CD14-positive monocyte (primary cell): Measurements from ENCODE around the gene SPG7. TPM values are rescaled to one million over a fixed set of nuclear protein-coding genes. Genes with fewer than 3 reads are reported as not detected.
A peak's percentile ranks its signal among the peaks of the same experiment; 100 is the strongest.

ENCODE experiments used
- DNase-seq, 3 donors: peaks; one replicate each; pipeline ENCODE4 v3.0.0-alpha.2; 2011 to 2022
- H2AFZ ChIP-seq: 2 replicates; pipeline ENCODE4 v1.6.0; 2012; ENCODE audit warnings: mild to moderate bottlenecking, low read depth, low read length, inconsistent platforms; ENCODE audit not compliant: insufficient read depth, poor library complexity, severe bottlenecking
- H3K27ac ChIP-seq, 2 donors: 1 replicate in 1 of 2; 2 replicates in 1 of 2; pipeline ENCODE4 v1.5.1; 2012 to 2013; ENCODE audit warnings: low read length in 2 of 2, control low read depth in 1 of 2, inconsistent platforms in 1 of 2, low read depth in 1 of 2, mild to moderate bottlenecking in 1 of 2
- H3K27me3 ChIP-seq, 2 donors: one replicate each; pipeline versions ENCODE4 v1.6.0 to v1.6.1; 2011 to 2013; ENCODE audit warnings: low read length in 2 of 2; ENCODE audit not compliant: control insufficient read depth in 2 of 2, insufficient read depth in 2 of 2
- H3K36me3 ChIP-seq, 2 donors: replicated peaks in 1 of 2; 1 replicate in 1 of 2; 2 replicates in 1 of 2; pipeline versions ENCODE4 v1.5.1 to v1.6.1; 2012 to 2013; ENCODE audit warnings: low read length in 2 of 2, control low read depth in 1 of 2, inconsistent platforms in 1 of 2, mild to moderate bottlenecking in 1 of 2; ENCODE audit not compliant: insufficient read depth in 2 of 2, control insufficient read depth in 1 of 2
- H3K4me1 ChIP-seq, 2 donors: 1 replicate in 1 of 2; 2 replicates in 1 of 2; pipeline versions ENCODE4 v1.5.1 to v1.6.1; 2012 to 2013; ENCODE audit warnings: low read length in 2 of 2, control low read depth in 1 of 2, inconsistent platforms in 1 of 2, mild to moderate bottlenecking in 1 of 2, moderate library complexity in 1 of 2; ENCODE audit not compliant: insufficient read depth in 2 of 2, control insufficient read depth in 1 of 2
- H3K4me2 ChIP-seq: replicated peaks from 2 replicates; pipeline ENCODE3; 2012; ENCODE audit warnings: low read length, moderate library complexity, mild to moderate bottlenecking; ENCODE audit not compliant: poor library complexity, severe bottlenecking; ENCODE audit errors: extremely low read depth
- H3K4me3 ChIP-seq, 3 experiments: fragments of 200-600 bp in 1 of 3; sonication (generic) in 1 of 3; replicated peaks in 1 of 3; 1 replicate in 2 of 3; 2 replicates in 1 of 3; pipeline ENCODE4 v1.5.1; 2011 to 2013; ENCODE audit warnings: low read length in 3 of 3, mild to moderate bottlenecking in 3 of 3, control low read depth in 2 of 3, low read depth in 2 of 3, inconsistent platforms in 1 of 3, moderate library complexity in 1 of 3
- H3K79me2 ChIP-seq: 2 replicates; pipeline ENCODE4 v1.6.0; 2012; ENCODE audit warnings: mild to moderate bottlenecking, control low read depth, inconsistent platforms, low read length, moderate library complexity; ENCODE audit not compliant: insufficient read depth
- H3K9ac ChIP-seq: 2 replicates; pipeline ENCODE4 v1.6.0; 2017; ENCODE audit warnings: low read length, mild to moderate bottlenecking; ENCODE audit not compliant: insufficient read depth, poor library complexity, severe bottlenecking
- H3K9me3 ChIP-seq, 2 donors: replicated peaks in 1 of 2; 1 replicate in 1 of 2; 2 replicates in 1 of 2; pipeline versions ENCODE4 v1.5.1 to v1.6.1; 2012 to 2013; ENCODE audit warnings: low read length in 2 of 2, control low read depth in 1 of 2; ENCODE audit not compliant: control insufficient read depth in 1 of 2, insufficient read depth in 1 of 2
- H4K20me1 ChIP-seq: 2 replicates; pipeline ENCODE4 v1.6.0; 2012; ENCODE audit warnings: mild to moderate bottlenecking, low read length, control low read depth, moderate library complexity; ENCODE audit not compliant: insufficient read depth
- H3K27ac Mint-ChIP-seq, 7 donors: one replicate each; pipeline ENCODE4 v1.8.0; 2020; ENCODE audit warnings: mild to moderate bottlenecking in 7 of 7, mixed read lengths in 7 of 7, moderate library complexity in 6 of 7, inconsistent platforms in 2 of 7
- H3K27me3 Mint-ChIP-seq, 3 donors: one replicate each; pipeline ENCODE4 v1.8.0; 2021 to 2022; ENCODE audit warnings: low read depth in 3 of 3, mild to moderate bottlenecking in 3 of 3, mixed read lengths in 3 of 3, moderate library complexity in 3 of 3, inconsistent platforms in 1 of 3
- H3K36me3 Mint-ChIP-seq, 2 donors: one replicate each; pipeline ENCODE4 v1.8.0; 2020; ENCODE audit warnings: mixed read lengths in 2 of 2, inconsistent platforms in 1 of 2, mild to moderate bottlenecking in 1 of 2
- H3K4me1 Mint-ChIP-seq: one replicate; pipeline ENCODE4 v1.8.0; 2020; ENCODE audit warnings: mild to moderate bottlenecking, mixed read lengths
- H3K4me3 Mint-ChIP-seq, 2 donors: one replicate each; pipeline ENCODE4 v1.8.0; 2020; ENCODE audit warnings: mild to moderate bottlenecking in 2 of 2, mixed read lengths in 2 of 2, moderate library complexity in 1 of 2
- H3K9me3 Mint-ChIP-seq, 7 donors: one replicate each; pipeline ENCODE4 v1.8.0; 2020 to 2022; ENCODE audit warnings: mixed read lengths in 7 of 7, mild to moderate bottlenecking in 6 of 7, moderate library complexity in 6 of 7, inconsistent platforms in 2 of 7
- WGBS: methylation state at CpG from one replicate; pipeline ENCODE4 v1.1.5; 2013; ENCODE audit warnings: missing lambda C conversion rate; ENCODE audit not compliant: insufficient coverage; 5-methylcytosine and 5-hydroxymethylcytosine counted together
- intact Hi-C, 2 donors: fragments of 100-400 bp; cut with micrococcal nuclease; formaldehyde crosslinking; loops; one replicate each; pipeline versions ENCODE4 v1.15.0 to v1.15.1; 2023
- polyA plus RNA-seq, 3 donors: library from polyadenylated mRNA; depleted of rRNA in 1 of 3; unstranded in 2 of 3; stranded (reverse) in 1 of 3; fragments of 300-500 nt in 2 of 3; fragments of >200 nt in 1 of 3; fragmentation: Illumina TruSeq in 2 of 3; gene quantifications; 1 replicate in 2 of 3; 2 replicates in 1 of 3; pipeline ENCODE4 v1.2.3, GENCODE V29; 2012 to 2021
- TF ChIP-seq, protein P1 (sequence below): fragments of 200-600 bp; IDR thresholded peaks from one replicate; pipeline ENCODE4 v1.8.0; 2022; ENCODE audit warnings: antibody characterized with exemption, mild to moderate bottlenecking

Gene SPG7
- polyA plus RNA-seq, 3 donors: 30.3 to 120 (median 34.4) TPM

DNA sequence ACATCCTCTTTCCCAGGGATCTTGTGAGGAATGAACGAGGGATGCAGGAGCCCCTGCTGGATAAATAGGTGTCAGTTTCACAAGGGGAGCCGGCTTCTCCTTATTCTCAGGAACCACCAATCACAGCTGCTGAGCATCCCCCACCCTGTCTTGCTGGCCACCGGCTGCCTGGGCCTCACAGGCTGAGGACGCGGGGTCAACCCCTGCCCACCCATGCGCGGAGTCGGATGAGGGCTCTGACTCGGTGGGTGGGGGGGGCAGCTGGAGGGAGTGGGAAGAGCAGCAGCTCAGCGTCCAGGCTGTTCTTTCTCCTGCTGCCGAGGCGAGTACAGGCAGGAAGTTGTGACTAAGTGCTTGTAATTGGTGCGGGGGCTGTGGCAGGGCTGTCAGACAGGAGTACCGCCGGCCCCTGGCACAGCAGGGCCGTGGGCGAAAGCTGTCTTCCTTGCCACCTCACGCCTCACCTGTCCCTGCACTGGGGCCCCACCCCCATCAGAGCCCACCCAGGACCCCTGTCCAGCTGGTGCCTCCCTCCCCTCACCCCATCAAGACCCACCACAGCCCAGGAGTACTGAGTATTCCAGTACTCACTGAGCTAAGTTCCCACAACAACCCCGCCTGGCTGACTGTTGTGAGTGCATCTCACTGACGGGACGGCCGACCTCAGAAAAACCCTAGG lies 94.2 kb downstream of the SPG7 start:
- H3K79me2 ChIP-seq: no peaks in the 10 kb centered on the region
- no peak overlapping the region for H3K4me2 ChIP-seq
- Mint-ChIP-seq H3K27ac (no peak overlapping the region), H3K9me3 (peaks cover 0 to 5% (median 0%) of the 10 kb centered on the region in 7 donors), H3K4me1 (peaks cover 7% of the 10 kb centered on the region), H3K4me3 (no peak overlapping the region), H3K27me3 (peaks cover 2 to 23% (median 4%) of the 10 kb centered on the region in 3 donors), H3K36me3 (no peaks in the 10 kb centered on the region)
- no peak overlapping the region for H3K27ac ChIP-seq
- no peaks in the 10 kb centered on the region for H4K20me1 ChIP-seq
- TF ChIP-seq, protein P1, sequence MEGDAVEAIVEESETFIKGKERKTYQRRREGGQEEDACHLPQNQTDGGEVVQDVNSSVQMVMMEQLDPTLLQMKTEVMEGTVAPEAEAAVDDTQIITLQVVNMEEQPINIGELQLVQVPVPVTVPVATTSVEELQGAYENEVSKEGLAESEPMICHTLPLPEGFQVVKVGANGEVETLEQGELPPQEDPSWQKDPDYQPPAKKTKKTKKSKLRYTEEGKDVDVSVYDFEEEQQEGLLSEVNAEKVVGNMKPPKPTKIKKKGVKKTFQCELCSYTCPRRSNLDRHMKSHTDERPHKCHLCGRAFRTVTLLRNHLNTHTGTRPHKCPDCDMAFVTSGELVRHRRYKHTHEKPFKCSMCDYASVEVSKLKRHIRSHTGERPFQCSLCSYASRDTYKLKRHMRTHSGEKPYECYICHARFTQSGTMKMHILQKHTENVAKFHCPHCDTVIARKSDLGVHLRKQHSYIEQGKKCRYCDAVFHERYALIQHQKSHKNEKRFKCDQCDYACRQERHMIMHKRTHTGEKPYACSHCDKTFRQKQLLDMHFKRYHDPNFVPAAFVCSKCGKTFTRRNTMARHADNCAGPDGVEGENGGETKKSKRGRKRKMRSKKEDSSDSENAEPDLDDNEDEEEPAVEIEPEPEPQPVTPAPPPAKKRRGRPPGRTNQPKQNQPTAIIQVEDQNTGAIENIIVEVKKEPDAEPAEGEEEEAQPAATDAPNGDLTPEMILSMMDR: no peak
- DNase-seq: peak in 2 of 3 donors; percentile 6 to 46
- intact Hi-C loops: no loop called here
- H3K9ac ChIP-seq: no peak overlapping the region
- WGBS: 3% methylated on average over 19 of the region's 22 CpGs
- H2AFZ ChIP-seq: no peak overlapping the region
- H3K27me3 ChIP-seq: no peaks in the 10 kb centered on the region
- peaks cover 0 to 8% of the 10 kb centered on the region in 2 donors for H3K4me1 ChIP-seq
- H3K9me3 ChIP-seq: no peaks in the 10 kb centered on the region
- no peak overlapping the region for H3K4me3 ChIP-seq
- no peaks in the 10 kb centered on the region for H3K36me3 ChIP-seq

DNA sequence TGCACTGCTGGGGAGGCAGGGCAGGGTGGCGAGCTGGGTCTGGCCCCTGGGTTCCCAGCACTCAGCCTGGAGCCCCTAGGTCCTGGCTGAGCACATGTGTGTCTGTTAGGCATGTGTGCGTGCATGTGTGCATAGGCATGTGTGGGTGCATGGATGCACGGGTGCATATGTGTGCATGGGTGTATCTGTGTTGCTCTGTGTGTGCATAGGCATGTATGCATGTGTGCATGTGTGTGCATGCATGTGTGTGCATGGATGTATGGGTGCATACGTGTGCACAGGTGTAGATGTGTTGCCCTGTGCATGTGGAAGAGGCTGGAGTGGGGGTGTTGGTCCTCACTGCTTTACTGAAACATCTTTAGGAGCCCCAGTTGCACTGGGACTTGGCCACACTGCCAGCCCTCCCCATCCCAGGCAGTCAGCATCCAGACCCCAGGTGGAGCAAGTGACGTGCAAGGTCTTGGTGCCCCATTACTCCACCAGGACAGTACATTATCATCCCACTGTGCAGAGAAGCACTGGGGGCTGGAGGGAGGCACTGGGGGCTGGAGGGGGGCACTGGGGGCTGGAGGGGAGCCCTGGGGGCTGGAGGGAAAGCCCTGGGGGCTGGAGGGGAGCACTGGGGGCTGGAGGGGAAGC lies 94.9 kb downstream of the SPG7 start:
- H3K4me3 ChIP-seq: no peak overlapping the region
- intact Hi-C loops: no loop called here
- TF ChIP-seq, protein P1: no peak
- DNase-seq: no peak
- H3K27me3 ChIP-seq: no peaks in the 10 kb centered on the region
- no peaks in the 10 kb centered on the region for H4K20me1 ChIP-seq
- no peaks in the 10 kb centered on the region for H3K36me3 ChIP-seq
- Mint-ChIP-seq H3K4me3 (no peak overlapping the region), H3K27ac (no peak overlapping the region), H3K36me3 (no peaks in the 10 kb centered on the region), H3K9me3 (peaks cover 0 to 5% (median 0%) of the 10 kb centered on the region in 7 donors), H3K4me1 (peaks cover 7% of the 10 kb centered on the region), H3K27me3 (peaks cover 2 to 23% (median 4%) of the 10 kb centered on the region in 3 donors)
- no peak overlapping the region for H3K9ac ChIP-seq
- WGBS: 68% methylated on average over 4 of the region's 5 CpGs
- H3K79me2 ChIP-seq: no peaks in the 10 kb centered on the region
- H3K4me1 ChIP-seq: peaks cover 0 to 8% of the 10 kb centered on the region in 2 donors
- H3K9me3 ChIP-seq: no peaks in the 10 kb centered on the region
- no peak overlapping the region for H2AFZ ChIP-seq
- no peak overlapping the region for H3K4me2 ChIP-seq
- H3K27ac ChIP-seq: no peak overlapping the region
